Stimulated activated CD4-positive, alpha-beta T cell treated with anti-CD3 and anti-CD28 coated beads, Interleukin-15, amount 100 ng/mL, for 1 hour (primary cell): ENCODE results near the gene HOXA5.
A peak's percentile ranks its signal among the peaks of the same experiment; 100 is the strongest.

Source experiments
- DNase-seq, 2 donors: peaks; one replicate each; pipeline ENCODE4 v3.0.0-alpha.2; 2020; ENCODE audit warnings: low read depth in 1 of 2, low spot score in 1 of 2

HOXA5 gene

DNA sequence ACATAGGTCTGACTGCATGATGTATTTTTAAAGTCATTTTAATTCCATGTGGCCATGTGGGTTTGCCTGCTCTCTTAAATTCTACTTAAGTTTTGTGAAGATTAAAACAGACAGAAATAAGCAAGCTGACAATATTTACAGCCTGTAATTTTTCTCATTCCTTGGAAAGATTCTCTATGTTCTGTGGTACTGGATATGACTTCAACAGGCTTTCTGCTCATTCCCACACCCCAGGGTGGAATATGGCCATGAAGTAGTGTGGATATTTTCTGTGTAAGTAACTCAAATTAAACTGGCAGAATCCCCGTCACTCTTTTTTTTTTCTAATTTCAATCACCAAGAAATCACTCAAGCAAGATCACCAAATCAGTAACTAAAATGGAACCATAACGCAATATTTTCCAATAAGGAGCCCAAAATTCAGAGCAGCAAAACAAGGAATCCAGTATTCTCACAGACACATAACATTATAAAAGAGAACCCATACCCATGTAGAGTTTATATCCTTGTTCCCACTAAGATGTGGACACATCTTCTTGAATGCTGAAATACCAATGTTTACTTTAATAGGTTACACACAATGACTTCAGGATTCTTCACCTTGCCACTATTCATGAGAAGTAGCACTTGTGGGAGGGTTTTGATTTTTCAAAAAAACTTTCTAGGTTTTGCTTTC lies 5.7 kb downstream of the HOXA5 start:
- DNase-seq, result no peak

GRCh38 chr7:27134392-27134791 lies 9.1 kb downstream of the HOXA5 start:
- DNase-seq, result no peak

GRCh38 chr7:27133409-27134231 lies 9.9 kb downstream of the HOXA5 start:
- no peak for DNase-seq

DNA sequence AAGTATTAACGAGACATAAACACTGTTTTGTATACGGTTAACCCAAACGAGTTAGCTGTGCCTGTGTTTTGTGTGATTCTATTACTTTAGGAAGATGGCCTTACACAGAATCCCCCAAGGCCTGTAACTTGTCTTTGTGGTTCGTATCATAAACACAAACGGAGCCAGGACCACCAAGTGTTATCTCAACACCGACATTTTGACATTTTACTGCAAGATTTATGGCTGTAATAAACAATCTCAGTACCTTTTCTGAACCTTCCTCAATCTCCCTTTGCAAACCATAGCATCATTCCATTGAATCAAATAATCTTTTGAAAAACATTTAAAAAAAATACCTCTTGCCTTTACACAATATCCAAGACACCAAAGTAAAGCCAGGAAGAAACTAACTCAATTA lies 10.5 kb downstream of the HOXA5 start:
- no peak for DNase-seq

DNA sequence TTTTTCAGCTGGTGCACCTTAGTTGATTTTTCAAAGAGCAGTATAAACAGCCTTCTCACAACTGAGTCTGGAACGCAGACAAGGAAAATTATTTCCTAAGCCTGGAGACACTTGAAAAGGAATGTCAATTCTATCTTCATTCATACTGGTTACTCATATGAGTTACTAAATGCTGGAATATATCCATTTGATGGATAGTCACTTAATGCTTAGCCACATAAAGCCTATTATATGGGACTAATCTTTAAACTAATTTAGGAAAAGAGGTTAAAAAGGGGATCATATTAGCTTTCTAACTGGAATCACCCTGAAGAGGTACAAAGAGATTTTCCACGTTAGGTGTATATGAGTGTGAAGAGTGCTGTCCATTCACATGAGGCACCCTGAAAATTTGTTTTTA lies 11.3 kb downstream of the HOXA5 start:
- DNase-seq, result no peak

- DNase-seq, result no peak
Observed at GRCh38 chr7:27131390-27131819, 12.1 kb downstream of the HOXA5 start.

- DNase-seq, result peak; percentile 56 to 62
Observed at GRCh38 chr7:27130540-27131389, 12.7 kb downstream of the HOXA5 start, which contains the start of gene HOXA4. TSS of gene HOXA4 (minus strand) at chr7:27130757. CDS start at chr7:27130733, 24 bp downstream.

GRCh38 chr7:27129729-27130539 lies 13.5 kb downstream of the HOXA5 start:
- no peak for DNase-seq

- DNase-seq, result no peak
Observed at GRCh38 chr7:27128776-27129728, 14.4 kb downstream of the HOXA5 start.

DNA sequence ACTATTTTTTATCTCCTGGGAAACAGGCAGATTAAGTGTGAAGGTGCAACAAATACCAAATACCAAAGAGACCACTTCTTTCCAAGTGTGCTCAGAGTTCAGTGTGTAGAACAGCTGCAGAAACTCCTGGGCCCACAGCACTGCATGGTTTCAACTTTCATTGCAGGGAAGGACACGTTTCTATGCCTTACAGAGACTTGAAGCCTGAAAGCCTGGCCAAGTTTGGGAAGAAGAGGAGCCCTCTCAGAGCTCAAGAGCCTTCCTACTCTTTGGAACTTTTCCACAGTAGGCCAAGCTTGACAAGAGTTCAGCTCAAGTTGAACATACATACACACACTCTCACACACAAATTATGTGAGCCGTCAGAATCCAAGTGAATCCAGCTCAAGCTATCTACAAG lies 15.4 kb downstream of the HOXA5 start:
- no peak for DNase-seq

- DNase-seq, result no peak
Observed at GRCh38 chr7:27126596-27127327, 16.7 kb downstream of the HOXA5 start.

DNA sequence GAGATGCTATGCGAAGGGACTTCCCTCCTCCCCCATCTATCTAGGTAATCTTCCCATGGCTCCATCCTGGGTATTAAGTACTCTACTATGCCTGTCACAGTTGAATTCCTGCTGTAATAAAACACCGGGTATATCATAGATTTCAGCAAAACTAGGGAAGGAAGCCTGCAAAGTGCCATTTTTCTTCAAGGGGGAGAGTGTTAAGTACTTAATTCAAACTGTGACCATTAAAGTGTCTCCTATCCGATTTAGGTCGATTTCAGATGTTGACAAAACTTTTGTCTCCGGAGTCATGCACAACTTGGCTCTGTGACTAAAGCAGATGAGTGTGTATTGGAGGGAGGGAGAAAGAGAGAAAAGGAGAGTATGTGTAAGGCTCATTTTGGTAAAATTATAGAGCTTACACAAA lies 17.5 kb downstream of the HOXA5 start:
- DNase-seq, result no peak

DNA sequence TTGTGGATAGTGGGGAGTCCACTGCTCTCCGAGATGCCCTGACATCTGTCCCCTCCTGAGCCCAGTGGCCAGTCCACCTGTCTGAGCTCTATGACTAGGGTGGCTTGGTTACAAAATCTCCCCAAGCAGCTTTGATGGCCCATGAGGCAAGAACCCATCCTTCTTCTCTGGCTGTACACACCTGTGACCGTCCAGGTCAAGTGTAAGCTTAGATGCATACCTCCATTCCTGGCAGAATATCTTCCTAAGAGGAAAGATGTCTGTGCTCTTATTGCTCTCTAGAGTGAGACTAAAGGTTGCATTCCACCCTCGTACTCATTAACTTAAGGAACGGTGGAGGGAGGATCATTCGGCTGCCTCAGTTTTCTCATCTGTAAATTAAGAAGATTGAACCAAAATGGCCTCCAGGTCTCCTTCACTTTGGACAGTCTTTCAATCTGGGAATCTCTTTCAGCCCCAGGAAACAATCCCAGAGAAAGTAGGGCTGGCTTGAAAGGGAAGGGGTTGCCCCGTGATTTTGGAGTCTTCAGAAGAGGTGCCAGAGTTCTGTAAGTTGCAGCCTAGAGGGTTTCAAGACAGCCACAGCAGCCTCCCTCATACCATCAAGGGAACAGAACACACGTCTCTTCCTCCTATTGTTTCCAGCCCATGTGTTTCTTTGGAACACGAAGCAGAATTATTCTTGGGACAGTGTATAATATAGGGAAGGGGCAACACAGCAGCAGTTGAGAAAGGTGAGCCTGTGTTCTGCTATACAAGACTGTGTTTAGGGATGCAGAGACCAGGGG lies 18.4 kb downstream of the HOXA5 start:
- DNase-seq, result no peak

- DNase-seq, result no peak
Observed at GRCh38 chr7:27124096-27124901, 19.2 kb downstream of the HOXA5 start.

DNA sequence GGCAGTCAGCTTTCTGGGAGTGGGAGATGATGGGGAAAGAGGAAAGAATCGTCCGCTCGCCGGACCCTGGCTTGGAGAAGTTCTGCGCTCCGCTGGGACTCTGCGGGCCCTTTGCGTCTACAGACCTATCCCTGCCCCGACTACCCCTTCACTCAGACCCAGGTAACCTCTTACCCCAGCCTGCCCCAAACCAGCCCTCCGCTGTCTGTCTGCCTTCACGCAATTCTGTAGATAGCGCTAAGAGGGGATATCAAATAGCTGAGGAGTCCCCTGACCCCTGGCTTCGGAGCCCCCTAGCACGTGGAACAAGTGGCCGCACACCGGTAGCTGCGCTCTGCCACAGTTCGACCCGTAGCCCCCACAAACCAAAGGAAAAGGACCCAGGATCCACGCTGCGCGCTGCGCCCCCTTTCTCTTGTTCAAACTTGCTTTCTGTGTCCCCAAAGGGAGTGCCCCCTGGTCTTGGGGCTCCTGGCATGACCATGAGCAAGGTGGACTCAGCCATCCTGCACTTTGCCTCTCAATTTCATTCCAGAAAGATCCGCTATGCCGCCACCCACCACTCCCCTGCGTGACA lies 19.9 kb downstream of the HOXA5 start:
- DNase-seq, result no peak

GRCh38 chr7:27123007-27123476 lies 20.4 kb downstream of the HOXA5 start:
- no peak for DNase-seq
